Prostate gland (tissue), 2 donors: ENCODE results near the gene ICE2.

ENCODE experiments used
- CTCF ChIP-seq, 4 experiments: fragments of 200-600 bp in 2 of 4; fragments of 450-650 bp in 2 of 4; sonication (generic) in 2 of 4; IDR thresholded peaks; 1 replicate in 3 of 4; 2 replicates in 1 of 4; pipeline ENCODE4 v1.5.1; 2016 to 2019; ENCODE audit warnings: antibody characterized with exemption in 4 of 4, mild to moderate bottlenecking in 2 of 4, moderate library complexity in 2 of 4
- POLR2AphosphoS5 ChIP-seq: sonication (generic); formaldehyde crosslinking; IDR thresholded peaks from one replicate; pipeline ENCODE4 v1.6.1; 2017; ENCODE audit warnings: antibody characterized with exemption

- TF ChIP-seq CTCF (IDR thresholded peaks at IDR 0.05): no peak
- TF ChIP-seq POLR2AphosphoS5: no peak
Observed at GRCh38 chr15:60423537-60423936, 55.4 kb downstream of the ICE2 start.
